ENCODE data around the gene GPER1.

Gene GPER1

GRCh38 chr7:1078985-1079384 is 8.9 kb upstream of the GPER1 start:
- TF ChIP-seq, protein P1, sequence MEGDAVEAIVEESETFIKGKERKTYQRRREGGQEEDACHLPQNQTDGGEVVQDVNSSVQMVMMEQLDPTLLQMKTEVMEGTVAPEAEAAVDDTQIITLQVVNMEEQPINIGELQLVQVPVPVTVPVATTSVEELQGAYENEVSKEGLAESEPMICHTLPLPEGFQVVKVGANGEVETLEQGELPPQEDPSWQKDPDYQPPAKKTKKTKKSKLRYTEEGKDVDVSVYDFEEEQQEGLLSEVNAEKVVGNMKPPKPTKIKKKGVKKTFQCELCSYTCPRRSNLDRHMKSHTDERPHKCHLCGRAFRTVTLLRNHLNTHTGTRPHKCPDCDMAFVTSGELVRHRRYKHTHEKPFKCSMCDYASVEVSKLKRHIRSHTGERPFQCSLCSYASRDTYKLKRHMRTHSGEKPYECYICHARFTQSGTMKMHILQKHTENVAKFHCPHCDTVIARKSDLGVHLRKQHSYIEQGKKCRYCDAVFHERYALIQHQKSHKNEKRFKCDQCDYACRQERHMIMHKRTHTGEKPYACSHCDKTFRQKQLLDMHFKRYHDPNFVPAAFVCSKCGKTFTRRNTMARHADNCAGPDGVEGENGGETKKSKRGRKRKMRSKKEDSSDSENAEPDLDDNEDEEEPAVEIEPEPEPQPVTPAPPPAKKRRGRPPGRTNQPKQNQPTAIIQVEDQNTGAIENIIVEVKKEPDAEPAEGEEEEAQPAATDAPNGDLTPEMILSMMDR (IDR thresholded peaks at IDR 0.05; ENCODE audit: insufficient read depth, low read length, poor library complexity, severe bottlenecking): no peak
- no peak for TF ChIP-seq EZH2phosphoT487 (conservative IDR thresholded peaks at IDR 0.05; ENCODE audit: low read length)
- no peak overlapping the region for H2AFZ ChIP-seq (ENCODE audit: low read depth, low read length, severe bottlenecking)
- H3K4me2 ChIP-seq (ENCODE audit: low read depth, low read length, poor library complexity, severe bottlenecking): no peak overlapping the region
- no peaks in the 10 kb centered on the region for H3K9me3 ChIP-seq (ENCODE audit: insufficient read depth, low read length)
- 0 out of 2 replicates have a peak, but pooled peaks cover 7% of the 10 kb centered on the region for H4K20me1 ChIP-seq (ENCODE audit: low read depth, low read length)
- H3K79me2 ChIP-seq (ENCODE audit: insufficient read depth, low read length): no peaks in the 10 kb centered on the region
- no peak overlapping the region for H3K4me3 ChIP-seq (ENCODE audit: insufficient read depth, low read length, poor library complexity, severe bottlenecking)
- H3K9me2 ChIP-seq (replicated peaks; ENCODE audit: insufficient read depth, low read length): no peaks in the 10 kb centered on the region
- no peaks in the 10 kb centered on the region for H3K36me3 ChIP-seq (ENCODE audit: low read length)
- no peak overlapping the region for H3K9ac ChIP-seq (ENCODE audit: low read length)
- no peaks in the 10 kb centered on the region for H3K27me3 ChIP-seq (ENCODE audit: low read length)
- H3F3A ChIP-seq (ENCODE audit: insufficient read depth): no peaks in the 10 kb centered on the region
- no peak overlapping the region for H3K27ac ChIP-seq (ENCODE audit: low read depth, low read length)

- TF ChIP-seq, protein P1 (IDR thresholded peaks at IDR 0.05; ENCODE audit: insufficient read depth, low read length, poor library complexity, severe bottlenecking): no peak
- TF ChIP-seq EZH2phosphoT487 (conservative IDR thresholded peaks at IDR 0.05; ENCODE audit: low read length): no peak
- no peak overlapping the region for H3K4me2 ChIP-seq (ENCODE audit: low read depth, low read length, poor library complexity, severe bottlenecking)
- no peak overlapping the region for H3K27ac ChIP-seq (ENCODE audit: low read depth, low read length)
Observed at GRCh38 chr7:1079546-1079945, 8.4 kb upstream of the GPER1 start.

DNA sequence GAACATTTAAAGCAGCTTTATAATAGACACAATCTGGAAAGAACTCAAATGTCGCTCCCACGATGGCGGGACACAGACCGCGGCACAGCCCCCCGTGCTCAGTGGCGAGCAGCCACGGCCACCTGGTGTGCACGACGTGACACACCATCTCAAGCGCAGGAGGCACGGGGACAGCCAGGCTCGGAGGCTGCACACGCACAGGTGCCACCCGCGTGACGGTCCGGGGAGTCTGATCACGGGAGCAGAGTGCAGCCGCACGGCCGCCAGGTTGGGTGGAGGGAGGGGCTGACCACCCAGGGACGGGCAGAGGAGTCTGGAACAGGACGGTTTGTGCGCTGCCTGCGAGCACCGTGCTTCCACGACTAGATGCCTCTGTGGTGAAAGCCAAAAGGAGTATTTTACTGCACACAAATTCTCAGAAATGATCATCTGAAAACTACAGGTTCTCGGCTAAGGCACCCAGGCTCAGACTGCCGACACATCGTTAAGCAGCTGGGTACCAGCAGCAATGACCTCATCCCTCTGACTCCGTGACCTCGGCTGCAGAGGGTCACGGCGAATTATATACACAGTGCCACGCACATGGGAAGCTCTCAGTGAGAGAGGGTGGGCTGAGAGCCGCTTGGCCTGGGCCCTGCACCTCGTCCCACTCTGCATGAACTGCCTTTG is 7.5 kb upstream of the GPER1 start:
- Histone ChIP-seq H3K36me3 (ENCODE audit: low read length) (no peaks in the 10 kb centered on the region), H3F3A (ENCODE audit: insufficient read depth) (no peaks in the 10 kb centered on the region), H3K9me2 (replicated peaks; ENCODE audit: insufficient read depth, low read length) (no peaks in the 10 kb centered on the region), H3K4me3 (ENCODE audit: insufficient read depth, low read length, poor library complexity, severe bottlenecking) (no peak overlapping the region), H3K4me2 (ENCODE audit: low read depth, low read length, poor library complexity, severe bottlenecking) (no peak overlapping the region), H3K79me2 (ENCODE audit: insufficient read depth, low read length) (no peaks in the 10 kb centered on the region), H2AFZ (ENCODE audit: low read depth, low read length, severe bottlenecking) (no peak overlapping the region), H3K27me3 (ENCODE audit: low read length) (no peaks in the 10 kb centered on the region), H4K20me1 (ENCODE audit: low read depth, low read length) (0 out of 2 replicates have a peak, but pooled peaks cover 7% of the 10 kb centered on the region), H3K27ac (ENCODE audit: low read depth, low read length) (no peak overlapping the region), H3K9me3 (ENCODE audit: insufficient read depth, low read length) (no peaks in the 10 kb centered on the region), H3K9ac (ENCODE audit: low read length) (no peak overlapping the region)
- TF ChIP-seq EZH2phosphoT487 (conservative IDR thresholded peaks at IDR 0.05; ENCODE audit: low read length): no peak
- TF ChIP-seq, protein P1 (IDR thresholded peaks at IDR 0.05; ENCODE audit: insufficient read depth, low read length, poor library complexity, severe bottlenecking): no peak

More at GRCh38 chr7:1079546-1079945, 8.4 kb upstream of the GPER1 start:
- Histone ChIP-seq H3K79me2 (ENCODE audit: insufficient read depth, low read length) (no peaks in the 10 kb centered on the region), H3K4me3 (ENCODE audit: insufficient read depth, low read length, poor library complexity, severe bottlenecking) (no peak overlapping the region), H3K36me3 (ENCODE audit: low read length) (no peaks in the 10 kb centered on the region), H3F3A (ENCODE audit: insufficient read depth) (no peaks in the 10 kb centered on the region), H2AFZ (ENCODE audit: low read depth, low read length, severe bottlenecking) (no peak overlapping the region), H3K9me2 (replicated peaks; ENCODE audit: insufficient read depth, low read length) (no peaks in the 10 kb centered on the region), H3K27me3 (ENCODE audit: low read length) (no peaks in the 10 kb centered on the region), H3K9ac (ENCODE audit: low read length) (no peak overlapping the region), H4K20me1 (ENCODE audit: low read depth, low read length) (0 out of 2 replicates have a peak, but pooled peaks cover 7% of the 10 kb centered on the region), H3K9me3 (ENCODE audit: insufficient read depth, low read length) (no peaks in the 10 kb centered on the region)

Measured in SU-DHL-6 (cell line).